ENCODE data around the gene SAXO1. TPM values are rescaled to one million over a fixed set of nuclear protein-coding genes. Genes with fewer than 3 reads are reported as not detected.

Gene SAXO1
- total RNA-seq, 1 experiment from 2014 or later, result 0.09 TPM

GRCh38 chr9:18928711-18929110, 104.3 kb downstream of the SAXO1 start (continued):
- TF ChIP-seq ZNF281 (CRISPR knock-in tag; IDR thresholded peaks at IDR 0.05) (no peak), HMGXB4 (CRISPR knock-in tag; IDR thresholded peaks at IDR 0.05) (no peak), ATF3 (CRISPR knock-in tag; conservative IDR thresholded peaks at IDR 0.05) (no peak), E2F1 (CRISPR knock-in tag; IDR thresholded peaks at IDR 0.05) (no peak), AFF4 (CRISPR knock-in tag; IDR thresholded peaks at IDR 0.05; ENCODE audit: borderline replicate concordance) (no peak), ZNF671 (CRISPR knock-in tag; IDR thresholded peaks at IDR 0.05) (no peak), ZNF425 (CRISPR knock-in tag; conservative IDR thresholded peaks at IDR 0.05) (no peak), ZNF138 (CRISPR knock-in tag; conservative IDR thresholded peaks at IDR 0.05) (no peak), TP53 (CRISPR knock-in tag; IDR thresholded peaks at IDR 0.05) (no peak)

- H3K9me3 Mint-ChIP-seq, result peaks cover 3% of the 10 kb centered on the region; the same call in 1 of the 2 replicates
- ChIA-PET CTCF (interaction anchor here (1.0 kb wide), 1 partner anchor 38 kb away, joined by 3 read pairs; no protein-coding TSS in a partner anchor), POLR2A (no interaction called here)
- no peak overlapping the region for H3K27ac Mint-ChIP-seq
- no peaks in the 10 kb centered on the region for H3K27me3 Mint-ChIP-seq (ENCODE audit: low read depth)
- no peaks in the 10 kb centered on the region for H3K36me3 Mint-ChIP-seq
- H3K4me3 Mint-ChIP-seq, result no peak overlapping the region
- ATAC-seq (no peak), DNase-seq (ENCODE audit: low spot score) (no peak)
- 0 out of 2 replicates have a peak, but pooled peaks cover under 1% of the 10 kb centered on the region for H3K4me1 Mint-ChIP-seq
- TF ChIP-seq ESRRA (CRISPR knock-in tag; IDR thresholded peaks at IDR 0.05; ENCODE audit: borderline replicate concordance) (no peak), ZBTB43 (CRISPR knock-in tag; IDR thresholded peaks at IDR 0.05) (no peak)
Measured at GRCh38 chr9:18926513-18926912, 106.5 kb downstream of the SAXO1 start.
